DOHH2 (cell line): ENCODE measurements around the gene KLHL30.

ENCODE experiments used
- EZH2phosphoT487 ChIP-seq: fragments of 200-600 bp; sonication (generic); IDR thresholded peaks from 2 replicates; pipeline ENCODE4 v1.6.1; 2017; ENCODE audit warnings: borderline replicate concordance, mild to moderate bottlenecking, antibody characterized with exemption, low read length, moderate library complexity, mixed read lengths
- TF ChIP-seq, protein P1 (sequence below): fragments of 200-600 bp; sonication (generic); IDR thresholded peaks from one replicate; pipeline ENCODE4 v1.5.1; 2014; ENCODE audit warnings: antibody characterized with exemption, mild to moderate bottlenecking, low read depth, low read length; ENCODE audit not compliant: poor library complexity, severe bottlenecking

DNA sequence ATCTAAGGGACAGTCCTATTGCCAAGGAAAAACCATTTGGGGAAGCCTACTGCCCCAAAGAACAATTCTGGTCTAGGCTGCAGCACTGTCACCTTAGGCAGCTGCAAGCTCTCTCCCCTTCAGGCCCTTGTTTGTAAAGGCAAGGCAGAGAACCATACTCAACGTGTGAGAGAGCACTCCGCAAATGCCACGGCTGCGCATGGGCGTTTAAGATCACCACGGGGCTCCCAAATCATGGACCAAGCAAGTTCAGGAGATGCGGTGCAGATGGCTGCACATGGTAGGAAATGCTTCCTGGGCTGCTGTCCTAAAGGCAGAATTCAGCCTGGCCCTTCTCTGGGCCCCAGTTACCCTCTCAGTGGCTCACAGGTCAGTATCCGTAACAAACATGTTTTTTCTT lies 35.8 kb downstream of the KLHL30 start:
- TF ChIP-seq, protein P1, sequence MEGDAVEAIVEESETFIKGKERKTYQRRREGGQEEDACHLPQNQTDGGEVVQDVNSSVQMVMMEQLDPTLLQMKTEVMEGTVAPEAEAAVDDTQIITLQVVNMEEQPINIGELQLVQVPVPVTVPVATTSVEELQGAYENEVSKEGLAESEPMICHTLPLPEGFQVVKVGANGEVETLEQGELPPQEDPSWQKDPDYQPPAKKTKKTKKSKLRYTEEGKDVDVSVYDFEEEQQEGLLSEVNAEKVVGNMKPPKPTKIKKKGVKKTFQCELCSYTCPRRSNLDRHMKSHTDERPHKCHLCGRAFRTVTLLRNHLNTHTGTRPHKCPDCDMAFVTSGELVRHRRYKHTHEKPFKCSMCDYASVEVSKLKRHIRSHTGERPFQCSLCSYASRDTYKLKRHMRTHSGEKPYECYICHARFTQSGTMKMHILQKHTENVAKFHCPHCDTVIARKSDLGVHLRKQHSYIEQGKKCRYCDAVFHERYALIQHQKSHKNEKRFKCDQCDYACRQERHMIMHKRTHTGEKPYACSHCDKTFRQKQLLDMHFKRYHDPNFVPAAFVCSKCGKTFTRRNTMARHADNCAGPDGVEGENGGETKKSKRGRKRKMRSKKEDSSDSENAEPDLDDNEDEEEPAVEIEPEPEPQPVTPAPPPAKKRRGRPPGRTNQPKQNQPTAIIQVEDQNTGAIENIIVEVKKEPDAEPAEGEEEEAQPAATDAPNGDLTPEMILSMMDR = no peak
- TF ChIP-seq EZH2phosphoT487 = no peak
